Memory B cell (primary cell): ENCODE measurements around the gene RAPGEF5.

Experiments
- ATAC-seq: fragments of 150-1000 bp; cut with Tn5 transposase; 2 replicates; pipeline ENCODE4 v1.10.0; 2021; ENCODE audit warnings: low read depth, mild to moderate bottlenecking, moderate library complexity
- DNase-seq, 2 donors: peaks; one replicate each; pipeline ENCODE4 v3.0.0; 2022; ENCODE audit warnings: low spot score in 2 of 2
- H3K27ac Mint-ChIP-seq: one replicate; pipeline ENCODE4 v1.8.0; 2022; ENCODE audit warnings: mild to moderate bottlenecking, moderate library complexity, mixed read lengths
- H3K27me3 Mint-ChIP-seq: one replicate; pipeline ENCODE4 v1.8.0; 2022; ENCODE audit warnings: mixed read lengths
- H3K36me3 Mint-ChIP-seq: one replicate; pipeline ENCODE4 v1.8.0; 2022; ENCODE audit warnings: mild to moderate bottlenecking, mixed read lengths
- H3K4me1 Mint-ChIP-seq: one replicate; pipeline ENCODE4 v1.8.0; 2022; ENCODE audit warnings: mixed read lengths
- H3K4me3 Mint-ChIP-seq: one replicate; pipeline ENCODE4 v1.8.0; 2022; ENCODE audit warnings: mild to moderate bottlenecking, moderate library complexity, mixed read lengths
- H3K9me3 Mint-ChIP-seq: one replicate; pipeline ENCODE4 v1.8.0; 2022; ENCODE audit warnings: mixed read lengths

The RAPGEF5 gene

DNA sequence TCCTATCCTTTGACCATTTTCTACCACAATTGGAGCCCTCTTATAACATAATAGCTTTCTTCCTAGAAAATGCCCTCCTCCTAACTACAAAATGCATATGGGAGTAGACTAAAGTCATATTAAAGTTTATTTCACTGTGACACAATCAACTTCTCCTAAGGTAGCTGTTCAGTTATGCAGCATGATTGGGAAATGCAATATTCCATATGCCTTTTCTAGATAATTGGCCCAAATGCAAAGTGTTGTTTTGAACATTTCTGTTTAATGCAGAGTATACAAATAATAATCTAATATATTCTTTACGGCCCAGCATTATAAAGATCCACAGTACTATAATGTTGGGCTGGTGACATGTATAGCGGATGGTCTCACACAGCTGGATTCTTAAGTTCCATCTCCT is 205.1 kb downstream of the RAPGEF5 start:
- no peak overlapping the region for H3K4me3 Mint-ChIP-seq
- no peaks in the 10 kb centered on the region for H3K4me1 Mint-ChIP-seq
- no peaks in the 10 kb centered on the region for H3K27me3 Mint-ChIP-seq
- DNase-seq (no peak), ATAC-seq (no peak)
- H3K36me3 Mint-ChIP-seq, result no peaks in the 10 kb centered on the region
- no peaks in the 10 kb centered on the region for H3K9me3 Mint-ChIP-seq
- H3K27ac Mint-ChIP-seq, result no peak overlapping the region

GRCh38 chr7:22150221-22150620 is 206.7 kb downstream of the RAPGEF5 start:
- Mint-ChIP-seq H3K4me1 (no peaks in the 10 kb centered on the region), H3K27me3 (no peaks in the 10 kb centered on the region), H3K36me3 (no peaks in the 10 kb centered on the region), H3K27ac (no peak overlapping the region), H3K4me3 (no peak overlapping the region), H3K9me3 (no peaks in the 10 kb centered on the region)
- no peak for ATAC-seq
- DNase-seq, result no peak

DNA sequence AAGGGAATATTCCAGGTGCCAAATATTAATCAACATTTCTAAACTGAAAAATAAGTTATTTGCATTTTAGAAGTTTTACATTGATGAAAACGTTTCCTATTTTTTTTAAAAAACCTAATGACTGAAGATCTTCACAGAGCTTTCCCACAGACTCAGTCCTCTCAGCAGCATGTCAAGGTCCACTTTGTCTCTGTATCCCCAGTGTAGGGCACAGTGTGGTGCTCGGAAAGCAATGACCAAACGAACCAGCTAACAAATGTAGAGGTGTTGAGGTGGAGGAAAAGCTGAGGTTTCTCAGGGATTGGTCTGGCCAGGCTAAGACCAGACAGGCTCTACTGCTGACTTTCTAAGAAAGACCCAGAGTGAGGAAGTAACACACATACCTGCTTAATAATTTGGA is 209.1 kb downstream of the RAPGEF5 start:
- Mint-ChIP-seq H3K27me3 (peaks cover 2% of the 10 kb centered on the region), H3K9me3 (no peaks in the 10 kb centered on the region), H3K4me1 (no peaks in the 10 kb centered on the region), H3K36me3 (no peaks in the 10 kb centered on the region), H3K27ac (no peak overlapping the region), H3K4me3 (no peak overlapping the region)
- ATAC-seq (no peak), DNase-seq (no peak)

- DNase-seq, result no peak
- H3K27ac Mint-ChIP-seq, result no peak overlapping the region
- H3K36me3 Mint-ChIP-seq, result no peaks in the 10 kb centered on the region
- H3K4me1 Mint-ChIP-seq, result no peaks in the 10 kb centered on the region
- H3K9me3 Mint-ChIP-seq, result no peaks in the 10 kb centered on the region
- ATAC-seq, result no peak
- no peak overlapping the region for H3K4me3 Mint-ChIP-seq
- peaks cover 2% of the 10 kb centered on the region for H3K27me3 Mint-ChIP-seq
Observed at GRCh38 chr7:22146961-22147512, 209.9 kb downstream of the RAPGEF5 start.

DNA sequence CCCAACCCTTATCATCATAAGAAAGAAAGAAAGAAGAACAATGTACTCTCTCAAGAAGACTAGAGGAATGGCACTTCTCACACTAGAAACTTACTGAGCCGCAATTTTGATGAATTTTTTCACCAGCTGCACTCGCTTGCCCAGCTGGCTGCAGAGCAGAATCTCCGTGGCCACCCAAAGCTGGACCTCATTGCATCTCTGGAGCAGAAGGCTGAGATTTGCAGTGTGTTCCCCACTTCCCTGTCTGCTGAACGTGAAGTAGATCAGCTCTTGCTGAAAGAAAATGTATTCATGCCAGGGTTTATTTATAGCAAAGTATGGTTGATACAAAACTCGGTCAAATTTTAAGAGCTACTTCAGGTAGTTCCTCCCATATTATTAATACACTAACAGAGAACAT is 212.0 kb downstream of the RAPGEF5 start:
- peaks cover 5% of the 10 kb centered on the region for H3K27me3 Mint-ChIP-seq
- DNase-seq, result no peak
- H3K36me3 Mint-ChIP-seq, result no peaks in the 10 kb centered on the region
- no peak overlapping the region for H3K27ac Mint-ChIP-seq
- H3K9me3 Mint-ChIP-seq, result no peaks in the 10 kb centered on the region
- H3K4me1 Mint-ChIP-seq, result no peaks in the 10 kb centered on the region
- ATAC-seq, result no peak
- H3K4me3 Mint-ChIP-seq, result no peak overlapping the region

DNA sequence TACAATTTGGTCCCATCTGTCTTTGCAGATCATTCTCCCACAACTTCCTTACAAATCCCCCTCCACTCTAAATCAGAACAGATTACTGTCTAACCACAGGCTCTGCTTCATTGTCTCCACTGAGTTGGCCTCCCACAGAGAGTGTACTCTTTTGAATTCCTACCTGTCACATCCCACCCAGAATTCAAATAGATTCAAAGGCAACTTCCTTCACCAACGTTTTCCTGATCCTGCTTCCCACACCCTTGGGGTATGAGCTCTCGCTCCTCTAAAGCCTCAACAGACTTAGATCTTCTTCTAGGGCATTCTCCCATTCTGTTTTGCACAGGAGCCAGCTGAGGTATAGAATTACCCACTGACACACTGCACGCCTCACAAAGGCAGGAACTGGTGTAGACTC is 213.5 kb downstream of the RAPGEF5 start:
- Mint-ChIP-seq H3K4me1 (no peaks in the 10 kb centered on the region), H3K27me3 (peaks cover 7% of the 10 kb centered on the region), H3K4me3 (no peak overlapping the region), H3K36me3 (no peaks in the 10 kb centered on the region), H3K9me3 (no peaks in the 10 kb centered on the region), H3K27ac (no peak overlapping the region)
- ATAC-seq (no peak), DNase-seq (no peak)

DNA sequence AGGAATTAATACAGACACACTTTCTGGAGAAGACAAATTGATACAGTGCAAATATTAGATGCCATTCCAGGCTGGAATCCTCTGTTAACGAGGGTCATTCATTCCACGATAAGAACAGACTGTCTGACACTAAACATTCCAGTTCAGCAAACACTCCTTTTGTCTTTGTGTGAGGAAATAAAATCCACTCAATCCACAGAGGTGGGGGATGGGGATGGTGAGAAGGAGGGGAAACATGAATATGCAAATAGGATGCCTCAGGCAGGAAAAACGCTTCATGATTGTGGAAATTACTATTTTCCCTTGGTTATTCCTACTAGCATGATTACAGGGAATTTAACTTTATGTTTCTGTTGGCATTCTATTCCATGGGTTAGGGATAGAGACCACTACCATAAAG is 214.4 kb downstream of the RAPGEF5 start:
- Mint-ChIP-seq H3K36me3 (no peaks in the 10 kb centered on the region), H3K27ac (no peak overlapping the region), H3K9me3 (no peaks in the 10 kb centered on the region), H3K4me3 (no peak overlapping the region), H3K4me1 (no peaks in the 10 kb centered on the region), H3K27me3 (peaks cover 7% of the 10 kb centered on the region)
- DNase-seq (no peak), ATAC-seq (no peak)

- no peak overlapping the region for H3K4me3 Mint-ChIP-seq
- H3K36me3 Mint-ChIP-seq, result no peaks in the 10 kb centered on the region
- no peaks in the 10 kb centered on the region for H3K9me3 Mint-ChIP-seq
- DNase-seq, result no peak
- H3K4me1 Mint-ChIP-seq, result no peaks in the 10 kb centered on the region
- H3K27me3 Mint-ChIP-seq, result peaks cover 7% of the 10 kb centered on the region
- H3K27ac Mint-ChIP-seq, result no peak overlapping the region
- ATAC-seq, result no peak
Observed at GRCh38 chr7:22141355-22141754, 215.6 kb downstream of the RAPGEF5 start.

GRCh38 chr7:22140578-22140977 is 216.4 kb downstream of the RAPGEF5 start:
- Mint-ChIP-seq H3K9me3 (no peaks in the 10 kb centered on the region), H3K4me1 (no peaks in the 10 kb centered on the region), H3K27ac (no peak overlapping the region), H3K36me3 (no peaks in the 10 kb centered on the region), H3K27me3 (peaks cover 7% of the 10 kb centered on the region), H3K4me3 (no peak overlapping the region)
- ATAC-seq (no peak), DNase-seq (no peak)

DNA sequence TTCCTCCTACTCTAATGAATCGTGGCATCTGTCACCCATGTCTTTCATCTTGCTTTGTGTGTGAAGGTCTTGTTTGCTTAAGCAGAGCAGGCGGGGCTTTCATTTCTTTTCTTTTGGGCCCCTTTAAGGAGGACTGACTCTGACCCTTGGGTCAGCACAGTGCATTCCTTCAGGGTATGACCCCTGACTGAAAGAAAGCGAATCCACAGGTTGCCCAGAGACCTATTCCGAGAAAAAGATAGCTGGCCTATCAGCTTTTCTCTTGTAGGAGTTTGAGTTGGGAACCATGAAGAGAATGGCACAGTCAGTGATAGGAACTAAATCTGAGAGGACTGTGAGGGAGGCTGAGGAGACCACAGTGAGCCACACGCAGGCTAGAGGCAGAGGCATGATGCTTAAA is 218.1 kb downstream of the RAPGEF5 start:
- Mint-ChIP-seq H3K4me1 (no peaks in the 10 kb centered on the region), H3K27ac (no peak overlapping the region), H3K36me3 (no peaks in the 10 kb centered on the region), H3K9me3 (no peaks in the 10 kb centered on the region), H3K27me3 (peaks cover 7% of the 10 kb centered on the region), H3K4me3 (no peak overlapping the region)
- DNase-seq, result no peak
- ATAC-seq, result no peak

DNA sequence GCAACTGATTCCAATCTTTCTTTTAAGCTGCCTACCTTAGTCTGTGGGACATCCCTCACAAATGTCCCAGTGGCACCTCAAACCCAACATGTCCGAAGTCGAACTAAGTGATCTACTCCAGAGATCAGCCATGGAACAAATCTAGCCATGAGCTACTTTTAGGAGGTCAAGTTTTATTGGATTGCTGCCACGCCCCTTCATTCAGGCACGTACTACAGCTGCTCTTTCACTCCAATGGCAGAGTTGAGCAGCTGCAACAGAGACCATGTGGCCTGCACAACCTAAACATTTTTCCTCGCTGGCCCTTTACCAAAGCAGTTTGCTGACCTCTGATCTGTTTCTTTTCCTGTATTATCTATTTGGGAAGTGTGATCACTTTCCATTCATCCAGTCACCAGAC is 218.8 kb downstream of the RAPGEF5 start:
- H3K36me3 Mint-ChIP-seq, result no peaks in the 10 kb centered on the region
- no peaks in the 10 kb centered on the region for H3K9me3 Mint-ChIP-seq
- no peak for ATAC-seq
- H3K27ac Mint-ChIP-seq, result no peak overlapping the region
- no peak for DNase-seq
- no peaks in the 10 kb centered on the region for H3K4me1 Mint-ChIP-seq
- H3K27me3 Mint-ChIP-seq, result peaks cover 5% of the 10 kb centered on the region
- no peak overlapping the region for H3K4me3 Mint-ChIP-seq

DNA sequence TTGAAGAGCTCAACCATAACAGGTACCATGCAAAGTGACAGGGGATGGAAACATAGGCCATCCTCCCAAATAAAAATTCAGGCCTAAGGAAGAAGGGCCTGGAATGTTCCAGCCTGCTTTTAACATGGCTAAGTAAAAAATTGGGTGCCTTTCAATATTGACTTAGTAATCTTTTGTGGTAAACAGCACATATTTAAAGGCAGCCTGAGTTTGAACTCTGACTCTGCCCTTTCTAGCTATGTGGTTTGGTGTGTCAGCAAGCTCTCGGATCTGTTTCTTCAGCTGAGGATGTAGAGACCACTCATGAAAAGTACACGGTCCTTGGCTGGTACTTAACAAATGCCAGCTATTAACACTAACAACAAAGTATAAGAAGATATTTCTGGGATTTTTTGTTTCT is 219.5 kb downstream of the RAPGEF5 start:
- Mint-ChIP-seq H3K27ac (no peak overlapping the region), H3K4me3 (no peak overlapping the region), H3K9me3 (no peaks in the 10 kb centered on the region), H3K36me3 (no peaks in the 10 kb centered on the region), H3K27me3 (peaks cover 7% of the 10 kb centered on the region), H3K4me1 (no peaks in the 10 kb centered on the region)
- DNase-seq, result no peak
- ATAC-seq, result no peak

DNA sequence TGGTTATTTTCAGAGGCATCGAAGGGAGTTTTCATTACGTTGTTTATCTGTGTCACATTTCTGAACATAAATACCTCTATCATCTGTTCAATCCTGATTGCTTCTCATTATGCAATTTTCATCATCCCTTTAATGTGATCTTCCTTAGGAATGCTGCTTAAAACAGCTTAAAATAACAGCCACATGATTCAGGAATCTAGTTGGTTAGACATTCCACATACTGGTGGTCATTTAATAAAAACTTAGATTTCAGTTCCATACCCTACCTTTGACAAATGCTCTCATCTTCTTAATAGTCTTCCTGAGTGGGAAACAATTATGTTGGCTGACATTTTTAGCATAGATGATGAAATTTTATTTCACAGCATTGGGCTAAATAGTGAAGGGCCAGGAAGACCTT is 219.9 kb downstream of the RAPGEF5 start:
- no peak for ATAC-seq
- no peak for DNase-seq
- H3K4me1 Mint-ChIP-seq, result no peaks in the 10 kb centered on the region
- H3K36me3 Mint-ChIP-seq, result no peaks in the 10 kb centered on the region
- H3K27me3 Mint-ChIP-seq, result peaks cover 7% of the 10 kb centered on the region
- no peaks in the 10 kb centered on the region for H3K9me3 Mint-ChIP-seq
- H3K4me3 Mint-ChIP-seq, result no peak overlapping the region
- no peak overlapping the region for H3K27ac Mint-ChIP-seq

DNA sequence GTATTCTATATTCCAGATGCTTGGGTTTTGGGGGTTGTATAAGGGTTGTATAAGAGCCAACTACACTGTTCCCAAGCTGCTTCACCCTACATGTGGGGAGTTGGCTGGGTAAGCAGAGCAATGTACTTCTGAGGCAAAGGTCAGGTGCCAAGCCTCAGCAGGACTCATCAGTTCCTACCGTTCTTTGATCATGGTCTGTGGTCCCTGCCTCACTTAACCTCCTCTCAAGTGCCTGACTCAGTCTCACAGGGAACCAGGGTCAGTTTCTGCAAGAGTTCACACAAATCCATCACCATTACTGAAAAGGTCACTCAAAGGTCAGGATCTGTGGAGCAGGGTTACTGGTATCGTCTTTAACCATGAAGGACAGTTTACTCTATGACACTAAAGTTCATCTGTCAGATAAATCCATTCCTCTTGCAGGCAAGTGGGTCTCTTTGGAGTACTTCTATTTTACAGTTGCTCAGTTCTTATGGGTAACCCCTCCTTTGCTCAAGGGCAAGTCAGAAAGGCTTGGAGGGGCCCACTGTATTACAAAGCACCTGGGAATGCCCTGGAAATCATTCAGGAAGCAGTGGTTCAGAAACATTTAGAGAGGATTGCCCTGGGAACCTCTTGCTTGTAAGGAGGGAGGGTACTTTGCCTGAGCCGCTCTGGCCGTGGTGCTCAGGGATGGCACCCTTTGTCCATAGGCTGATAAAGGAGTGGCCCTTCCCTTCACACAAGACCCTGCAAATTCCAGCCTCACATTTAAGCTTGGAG is 227.0 kb downstream of the RAPGEF5 start:
- no peak for DNase-seq
- H3K4me3 Mint-ChIP-seq, result no peak overlapping the region
- no peak for ATAC-seq
- no peaks in the 10 kb centered on the region for H3K9me3 Mint-ChIP-seq
- H3K27me3 Mint-ChIP-seq, result peaks cover 7% of the 10 kb centered on the region
- H3K4me1 Mint-ChIP-seq, result no peaks in the 10 kb centered on the region
- no peak overlapping the region for H3K27ac Mint-ChIP-seq
- no peaks in the 10 kb centered on the region for H3K36me3 Mint-ChIP-seq

GRCh38 chr7:22129166-22129565 is 227.8 kb downstream of the RAPGEF5 start:
- H3K9me3 Mint-ChIP-seq, result no peaks in the 10 kb centered on the region
- no peak overlapping the region for H3K27ac Mint-ChIP-seq
- ATAC-seq (no peak), DNase-seq (no peak)
- peaks cover 7% of the 10 kb centered on the region for H3K27me3 Mint-ChIP-seq
- H3K4me1 Mint-ChIP-seq, result no peaks in the 10 kb centered on the region
- no peaks in the 10 kb centered on the region for H3K36me3 Mint-ChIP-seq
- H3K4me3 Mint-ChIP-seq, result no peak overlapping the region
